Parathyroid adenoma (tissue), 2 donors: Measurements from ENCODE around the gene ARL14EPL.

ENCODE experiments used
- H2AFZ ChIP-seq: fragments of 300-600 bp; sonication (generic); one replicate; pipeline ENCODE4 v1.7.0; 2017; ENCODE audit warnings: antibody characterized with exemption, mild to moderate bottlenecking
- H3K27ac ChIP-seq: fragments of 300-600 bp; sonication (generic); one replicate; pipeline ENCODE4 v1.7.0; 2017
- H3K27me3 ChIP-seq: fragments of 300-600 bp; sonication (generic); one replicate; pipeline ENCODE4 v1.7.0; 2017; ENCODE audit warnings: low read length; ENCODE audit not compliant: control insufficient read depth, insufficient read depth
- H3K36me3 ChIP-seq: fragments of 300-600 bp; sonication (generic); one replicate; pipeline ENCODE4 v1.7.0; 2017; ENCODE audit warnings: low read length; ENCODE audit not compliant: control insufficient read depth, insufficient read depth
- H3K4me1 ChIP-seq: fragments of 300-600 bp; sonication (generic); one replicate; pipeline ENCODE4 v1.7.0; 2017; ENCODE audit warnings: control low read depth
- H3K4me2 ChIP-seq: fragments of 300-600 bp; sonication (generic); one replicate; pipeline ENCODE4 v1.7.0; 2017; ENCODE audit warnings: low read length
- H3K4me3 ChIP-seq: fragments of 300-600 bp; sonication (generic); one replicate; pipeline ENCODE4 v1.7.0; 2017; ENCODE audit warnings: low read depth, low read length
- H3K79me2 ChIP-seq: fragments of 300-600 bp; sonication (generic); one replicate; pipeline ENCODE4 v1.7.0; 2017; ENCODE audit warnings: control low read depth
- H3K9ac ChIP-seq: fragments of 300-600 bp; sonication (generic); one replicate; pipeline ENCODE4 v1.7.0; 2017; ENCODE audit warnings: mild to moderate bottlenecking
- H3K9me3 ChIP-seq: fragments of 300-600 bp; sonication (generic); one replicate; pipeline ENCODE4 v1.7.0; 2017; ENCODE audit warnings: low read length; ENCODE audit not compliant: control insufficient read depth
- TF ChIP-seq, protein P1 (sequence below): fragments of 300-600 bp; sonication (generic); IDR thresholded peaks from one replicate; pipeline ENCODE4 v1.7.0; 2017; ENCODE audit warnings: antibody characterized with exemption, mild to moderate bottlenecking
- donor health status: primary hyperparathyroidism.

The ARL14EPL gene

DNA sequence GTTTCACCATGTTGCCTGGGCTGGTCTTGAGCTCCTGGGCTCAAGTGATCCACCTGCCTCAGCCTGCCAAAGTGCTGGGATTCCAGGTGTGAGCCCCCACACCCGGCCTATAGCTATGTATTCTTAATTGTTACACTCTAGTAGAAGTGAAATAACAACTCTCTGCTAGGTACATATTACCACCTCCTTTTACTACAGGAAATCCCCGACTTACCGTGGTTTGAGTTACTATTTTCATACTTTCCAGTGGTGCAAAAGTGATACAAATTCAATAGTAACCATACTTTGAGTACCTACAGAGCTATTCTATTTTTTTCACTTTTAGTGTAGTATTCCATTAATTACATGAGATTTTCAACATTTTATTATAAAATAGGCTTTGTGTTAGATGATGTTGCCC, 719 bp downstream of the ARL14EPL start:
- no peaks in the 10 kb centered on the region for H3K79me2 ChIP-seq
- no peak overlapping the region for H3K4me3 ChIP-seq
- H2AFZ ChIP-seq: no peak overlapping the region
- no peaks in the 10 kb centered on the region for H3K9me3 ChIP-seq
- H3K9ac ChIP-seq: no peak overlapping the region
- H3K27ac ChIP-seq: no peak overlapping the region
- no peaks in the 10 kb centered on the region for H3K36me3 ChIP-seq
- no peaks in the 10 kb centered on the region for H3K27me3 ChIP-seq
- H3K4me2 ChIP-seq: no peak overlapping the region
- H3K4me1 ChIP-seq: no peaks in the 10 kb centered on the region
- TF ChIP-seq, protein P1, sequence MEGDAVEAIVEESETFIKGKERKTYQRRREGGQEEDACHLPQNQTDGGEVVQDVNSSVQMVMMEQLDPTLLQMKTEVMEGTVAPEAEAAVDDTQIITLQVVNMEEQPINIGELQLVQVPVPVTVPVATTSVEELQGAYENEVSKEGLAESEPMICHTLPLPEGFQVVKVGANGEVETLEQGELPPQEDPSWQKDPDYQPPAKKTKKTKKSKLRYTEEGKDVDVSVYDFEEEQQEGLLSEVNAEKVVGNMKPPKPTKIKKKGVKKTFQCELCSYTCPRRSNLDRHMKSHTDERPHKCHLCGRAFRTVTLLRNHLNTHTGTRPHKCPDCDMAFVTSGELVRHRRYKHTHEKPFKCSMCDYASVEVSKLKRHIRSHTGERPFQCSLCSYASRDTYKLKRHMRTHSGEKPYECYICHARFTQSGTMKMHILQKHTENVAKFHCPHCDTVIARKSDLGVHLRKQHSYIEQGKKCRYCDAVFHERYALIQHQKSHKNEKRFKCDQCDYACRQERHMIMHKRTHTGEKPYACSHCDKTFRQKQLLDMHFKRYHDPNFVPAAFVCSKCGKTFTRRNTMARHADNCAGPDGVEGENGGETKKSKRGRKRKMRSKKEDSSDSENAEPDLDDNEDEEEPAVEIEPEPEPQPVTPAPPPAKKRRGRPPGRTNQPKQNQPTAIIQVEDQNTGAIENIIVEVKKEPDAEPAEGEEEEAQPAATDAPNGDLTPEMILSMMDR: no peak

DNA sequence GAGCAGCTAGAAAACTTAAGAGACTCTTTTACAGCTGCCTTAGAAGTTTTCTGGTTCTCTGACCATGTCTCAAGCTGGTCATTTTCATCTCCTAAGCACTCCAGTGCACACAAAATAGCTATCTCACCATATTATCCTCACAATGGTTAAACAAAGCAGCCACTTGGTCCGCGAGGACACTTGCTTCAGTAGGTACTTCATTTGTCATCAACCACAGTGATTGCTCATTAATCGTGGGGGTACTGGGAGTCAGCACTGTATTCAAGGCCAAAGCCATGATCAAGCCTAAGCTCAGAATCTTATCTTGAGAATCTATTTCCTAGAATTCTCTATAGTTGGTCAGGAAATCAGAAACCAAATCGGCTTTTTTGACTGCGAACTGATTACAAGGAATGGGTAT, 2.9 kb downstream of the ARL14EPL start:
- Histone ChIP-seq H3K27me3 (no peaks in the 10 kb centered on the region), H3K4me3 (no peak overlapping the region), H3K36me3 (no peaks in the 10 kb centered on the region), H3K27ac (no peak overlapping the region), H3K9me3 (no peaks in the 10 kb centered on the region), H3K9ac (no peak overlapping the region), H2AFZ (no peak overlapping the region), H3K4me2 (no peak overlapping the region), H3K79me2 (no peaks in the 10 kb centered on the region), H3K4me1 (no peaks in the 10 kb centered on the region)
- TF ChIP-seq, protein P1: no peak

DNA sequence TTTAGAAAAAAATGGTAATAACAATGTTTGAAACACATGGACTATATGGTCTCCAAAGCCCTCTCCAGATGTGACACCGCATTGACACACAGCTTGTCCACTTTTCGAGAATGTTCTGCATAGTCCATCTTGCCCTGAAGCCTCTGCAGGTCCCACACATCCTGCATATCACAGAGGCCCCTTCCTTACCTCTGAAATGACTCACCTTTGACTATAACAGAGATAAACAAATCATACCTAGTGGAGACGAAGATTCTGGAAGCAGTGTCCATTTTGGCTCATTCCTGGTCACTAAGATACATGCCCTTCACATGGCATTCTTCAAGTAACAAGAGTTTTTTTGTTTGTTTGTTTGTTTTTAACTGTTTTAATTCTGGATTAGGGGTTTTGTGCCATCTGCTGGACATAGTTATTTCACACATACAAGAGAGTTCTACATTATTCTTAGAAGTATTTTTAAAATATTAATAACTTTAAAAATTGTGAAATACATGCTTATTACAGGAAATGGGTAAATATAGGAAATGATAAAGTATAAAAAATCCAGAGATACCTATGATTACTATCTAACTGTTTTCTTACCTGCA, 5.1 kb downstream of the ARL14EPL start:
- Histone ChIP-seq H2AFZ (no peak overlapping the region), H3K9ac (no peak overlapping the region), H3K27me3 (no peaks in the 10 kb centered on the region), H3K79me2 (no peaks in the 10 kb centered on the region), H3K4me2 (no peak overlapping the region), H3K9me3 (no peaks in the 10 kb centered on the region), H3K27ac (no peak overlapping the region), H3K4me1 (no peaks in the 10 kb centered on the region), H3K4me3 (no peak overlapping the region), H3K36me3 (no peaks in the 10 kb centered on the region)
- TF ChIP-seq, protein P1: no peak

DNA sequence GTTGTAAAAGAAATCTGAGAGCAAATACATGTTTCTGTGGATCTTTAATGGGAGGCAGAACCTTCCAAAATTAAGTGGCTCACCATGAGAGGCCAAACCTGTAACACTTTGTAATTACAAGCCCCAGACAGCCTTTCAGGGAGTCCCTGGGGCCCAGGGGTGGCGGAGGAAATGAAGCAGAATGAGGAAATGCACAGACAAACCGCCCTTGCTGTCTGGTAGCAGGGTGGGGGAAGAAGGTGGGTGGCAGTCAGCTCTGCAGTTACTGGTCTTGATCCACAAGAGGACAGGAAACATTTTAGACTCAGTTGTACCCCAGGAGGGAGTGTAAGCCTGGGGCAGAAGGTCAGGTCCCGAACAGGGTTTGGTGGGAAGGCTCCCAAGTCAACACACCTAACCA, 6.5 kb downstream of the ARL14EPL start:
- H3K9me3 ChIP-seq: no peaks in the 10 kb centered on the region
- no peaks in the 10 kb centered on the region for H3K79me2 ChIP-seq
- H3K27ac ChIP-seq: no peak overlapping the region
- H3K27me3 ChIP-seq: no peaks in the 10 kb centered on the region
- H3K36me3 ChIP-seq: no peaks in the 10 kb centered on the region
- TF ChIP-seq, protein P1: no peak
- H3K4me2 ChIP-seq: no peak overlapping the region
- H3K4me3 ChIP-seq: no peak overlapping the region
- no peak overlapping the region for H2AFZ ChIP-seq
- no peaks in the 10 kb centered on the region for H3K4me1 ChIP-seq
- H3K9ac ChIP-seq: no peak overlapping the region

DNA sequence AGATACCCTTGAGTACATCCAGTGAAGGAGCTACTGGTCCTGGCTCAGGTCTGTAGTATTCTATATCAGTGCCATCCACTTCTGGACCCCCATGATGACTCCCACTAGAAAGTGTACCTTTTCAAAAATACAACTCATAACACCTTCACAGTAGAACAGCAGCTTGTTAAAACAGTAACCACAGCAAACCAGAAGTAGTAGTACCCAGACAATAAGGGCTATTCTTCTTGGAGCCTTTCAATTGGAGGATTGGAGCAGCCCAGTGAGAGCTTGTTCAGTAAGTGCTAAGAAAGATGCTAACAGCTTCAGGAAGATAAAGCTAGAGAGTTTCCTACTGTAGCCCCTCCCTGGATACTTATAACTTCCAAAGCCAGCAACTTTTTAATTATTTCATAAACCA, 10.1 kb downstream of the ARL14EPL start:
- TF ChIP-seq, protein P1: no peak
- Histone ChIP-seq H2AFZ (no peak overlapping the region), H3K79me2 (no peaks in the 10 kb centered on the region), H3K9ac (no peak overlapping the region), H3K4me3 (no peak overlapping the region), H3K27ac (no peak overlapping the region), H3K9me3 (no peaks in the 10 kb centered on the region), H3K36me3 (no peaks in the 10 kb centered on the region), H3K4me1 (no peaks in the 10 kb centered on the region), H3K27me3 (no peaks in the 10 kb centered on the region), H3K4me2 (no peak overlapping the region)
